Measurements from ENCODE around the gene PARVA.

DNA sequence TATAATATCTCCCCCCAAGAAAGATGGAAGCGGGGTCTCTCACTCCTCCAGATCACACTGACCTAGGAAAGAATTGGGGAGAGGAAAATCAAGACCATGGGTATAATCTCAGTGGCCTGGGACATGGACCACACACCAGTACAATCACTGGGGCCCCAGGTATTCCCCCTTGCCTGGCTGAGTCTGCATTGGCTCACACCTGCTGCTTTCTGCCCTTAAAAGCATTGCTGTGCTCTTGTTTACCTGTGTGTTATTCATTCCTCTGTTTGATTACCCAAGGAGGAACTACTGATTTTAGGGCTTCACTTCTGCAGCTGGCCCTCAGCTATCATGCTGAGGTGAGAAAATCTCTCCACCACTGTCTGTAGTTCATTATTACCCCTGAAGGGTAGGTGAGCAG, 14.0 kb upstream of the PARVA start:
- TF ChIP-seq, protein P1, sequence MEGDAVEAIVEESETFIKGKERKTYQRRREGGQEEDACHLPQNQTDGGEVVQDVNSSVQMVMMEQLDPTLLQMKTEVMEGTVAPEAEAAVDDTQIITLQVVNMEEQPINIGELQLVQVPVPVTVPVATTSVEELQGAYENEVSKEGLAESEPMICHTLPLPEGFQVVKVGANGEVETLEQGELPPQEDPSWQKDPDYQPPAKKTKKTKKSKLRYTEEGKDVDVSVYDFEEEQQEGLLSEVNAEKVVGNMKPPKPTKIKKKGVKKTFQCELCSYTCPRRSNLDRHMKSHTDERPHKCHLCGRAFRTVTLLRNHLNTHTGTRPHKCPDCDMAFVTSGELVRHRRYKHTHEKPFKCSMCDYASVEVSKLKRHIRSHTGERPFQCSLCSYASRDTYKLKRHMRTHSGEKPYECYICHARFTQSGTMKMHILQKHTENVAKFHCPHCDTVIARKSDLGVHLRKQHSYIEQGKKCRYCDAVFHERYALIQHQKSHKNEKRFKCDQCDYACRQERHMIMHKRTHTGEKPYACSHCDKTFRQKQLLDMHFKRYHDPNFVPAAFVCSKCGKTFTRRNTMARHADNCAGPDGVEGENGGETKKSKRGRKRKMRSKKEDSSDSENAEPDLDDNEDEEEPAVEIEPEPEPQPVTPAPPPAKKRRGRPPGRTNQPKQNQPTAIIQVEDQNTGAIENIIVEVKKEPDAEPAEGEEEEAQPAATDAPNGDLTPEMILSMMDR (IDR thresholded peaks at IDR 0.05; ENCODE audit: low read depth, low read length, poor library complexity, severe bottlenecking), result no peak
- TF ChIP-seq EZH2phosphoT487 (IDR thresholded peaks at IDR 0.05; ENCODE audit: borderline replicate concordance, low read length), result no peak
